Ovary (tissue), 9 donors: Measurements from ENCODE around the gene C9orf152. TPM values are rescaled to one million over a fixed set of nuclear protein-coding genes. Genes with fewer than 3 reads are reported as not detected.

Source experiments
- DNase-seq, 5 donors: peaks; one replicate each; pipeline ENCODE4 v3.0.0-alpha.2; 2019 to 2020
- H3K27ac ChIP-seq, 2 donors: fragments of 200-600 bp; one replicate each; pipeline versions ENCODE4 v1.5.1 to v1.8.0; 2019 to 2022
- H3K27me3 ChIP-seq: fragments of 200-600 bp; one replicate; pipeline ENCODE4 v1.8.0; 2022
- H3K36me3 ChIP-seq: fragments of 200-600 bp; sonication (generic); one replicate; pipeline ENCODE4 v1.5.1; 2019
- H3K4me1 ChIP-seq: one replicate; pipeline ENCODE4 v1.8.1; 2013; ENCODE audit warnings: mild to moderate bottlenecking, moderate library complexity; ENCODE audit not compliant: insufficient read depth
- H3K4me3 ChIP-seq: fragments of 200-600 bp; sonication (generic); one replicate; pipeline ENCODE4 v1.5.1; 2017
- H3K9me3 ChIP-seq, 2 donors: fragments of 200-600 bp in 1 of 2; sonication (generic) in 1 of 2; one replicate each; pipeline versions ENCODE4 v1.5.1 to v1.8.1; 2013 to 2019; ENCODE audit warnings: mild to moderate bottlenecking in 1 of 2, moderate library complexity in 1 of 2
- CTCF ChIP-seq, 3 donors: fragments of 450-650 bp in 2 of 3; fragments of 200-600 bp in 1 of 3; IDR thresholded peaks; one replicate each; pipeline versions ENCODE4 v1.5.1 to v1.8.0; 2016 to 2022; ENCODE audit warnings: antibody characterized with exemption in 3 of 3, mild to moderate bottlenecking in 1 of 3
- EP300 ChIP-seq: sonication (generic); formaldehyde crosslinking; IDR thresholded peaks from one replicate; pipeline ENCODE4 v1.6.1; 2017; ENCODE audit warnings: antibody characterized with exemption
- POLR2A ChIP-seq: fragments of 450-650 bp; IDR thresholded peaks from one replicate; pipeline ENCODE4 v1.6.1; 2017; ENCODE audit warnings: antibody characterized with exemption, mild to moderate bottlenecking, moderate library complexity
- WGBS, 3 donors: extraction: QIAGEN DNeasy Blood & Tissue Kit in 1 of 3; methylation state at CpG; one replicate each; pipeline versions ENCODE4 v1.1.5 to v1.1.7; 2013 to 2017; 5-methylcytosine and 5-hydroxymethylcytosine counted together
- intact Hi-C, 4 donors: fragments of 100-400 bp; cut with DNase I; formaldehyde crosslinking; loops; one replicate each; pipeline versions ENCODE4 v1.11.0 to v1.15.1; 2022 to 2023
- polyA plus RNA-seq, 2 donors: library from polyadenylated mRNA; stranded (reverse); fragments of 200-250 nt in 1 of 2; fragments of 350-450 nt in 1 of 2; fragmentation: Illumina TruSeq in 1 of 2; extraction: RNeasy Lipid Tissue Mini Kit (QIAGEN cat#74804) in 1 of 2; gene quantifications; one replicate each; pipeline ENCODE4 v1.2.3, GENCODE V29; 2013 to 2014
- total RNA-seq, 7 donors: library from RNA; depleted of rRNA in 2 of 7; stranded (reverse); fragments of >200 nt in 2 of 7; fragmentation: NEBNext Ultra II Directional in 3 of 7; extraction: Animal tissue kit (Norgen Biotek cat#: 25700) in 3 of 7; gene quantifications; one replicate each; pipeline versions ENCODE4 v1.1.0 to v1.2.4, GENCODE V29; 2016 to 2023
- donor health status: DM: no; HTN: no; CAD: no; lungs with moderate emphysema.
- donor health status: DM: no; HTN: no; CAD: no.
- donor health status: Bipolar disorder and iron deficiency.
- donor health status: DM: yes; HTN: yes; CAD: no.
- donor health status: DM: no; HTN: no; CAD: no.
- donor health status: DM: yes; HTN: yes; CAD: no.

Gene C9orf152
- total and polyA plus RNA-seq, 9 donors, result 0.07 to 0.34 (median 0.17) TPM; not detected in 4

GRCh38 chr9:110179734-110180133 is 28.2 kb downstream of the C9orf152 start:
- H3K9me3 ChIP-seq, result no peaks in the 10 kb centered on the region
- intact Hi-C loops, result loop anchor here in 1 of 4 donors (5.0 kb wide), 1 partner anchor 38 kb away; no protein-coding TSS in a partner anchor

GRCh38 chr9:110178281-110178680 is 29.7 kb downstream of the C9orf152 start:
- Histone ChIP-seq H3K27me3 (no peaks in the 10 kb centered on the region), H3K4me1 (no peaks in the 10 kb centered on the region), H3K27ac (no peak overlapping the region), H3K4me3 (no peak overlapping the region), H3K9me3 (no peaks in the 10 kb centered on the region), H3K36me3 (no peaks in the 10 kb centered on the region)
- DNase-seq, result no peak
- TF ChIP-seq EP300 (no peak), POLR2A (no peak), CTCF (IDR thresholded peaks at IDR 0.05) (no peak)
- WGBS, 3 donors, result 66 to 88% (median 70%) methylated on average over 1 of the region's 1 CpG
- intact Hi-C loops, result no loop called here

More at GRCh38 chr9:110179734-110180133, 28.2 kb downstream of the C9orf152 start:
- Histone ChIP-seq H3K4me1 (no peaks in the 10 kb centered on the region), H3K27ac (no peak overlapping the region), H3K36me3 (no peaks in the 10 kb centered on the region), H3K4me3 (no peak overlapping the region), H3K27me3 (no peaks in the 10 kb centered on the region)
- DNase-seq, result no peak
- 82 to 85% (median 83%) methylated on average over 4 of the region's 4 CpGs for WGBS, 3 donors
- TF ChIP-seq EP300 (no peak), CTCF (IDR thresholded peaks at IDR 0.05) (no peak), POLR2A (no peak)

GRCh38 chr9:110175275-110175968 is 32.5 kb downstream of the C9orf152 start:
- Histone ChIP-seq H3K27ac (no peak overlapping the region), H3K36me3 (no peaks in the 10 kb centered on the region), H3K27me3 (no peaks in the 10 kb centered on the region), H3K4me1 (no peaks in the 10 kb centered on the region), H3K9me3 (no peaks in the 10 kb centered on the region), H3K4me3 (no peak overlapping the region)
- DNase-seq, result no peak
- TF ChIP-seq CTCF (IDR thresholded peaks at IDR 0.05) (no peak), POLR2A (no peak), EP300 (no peak)
- intact Hi-C loops, result no loop called here
- 88 to 89% (median 89%) methylated on average over 4 of the region's 4 CpGs for WGBS, 3 donors

GRCh38 chr9:110173322-110173642 is 34.7 kb downstream of the C9orf152 start:
- 64 to 70% (median 70%) methylated on average over 7 of the region's 7 CpGs for WGBS, 3 donors
- Histone ChIP-seq H3K4me3 (no peak overlapping the region), H3K9me3 (no peaks in the 10 kb centered on the region), H3K4me1 (no peaks in the 10 kb centered on the region), H3K27ac (no peak overlapping the region), H3K27me3 (no peaks in the 10 kb centered on the region), H3K36me3 (no peaks in the 10 kb centered on the region)
- no peak for DNase-seq
- TF ChIP-seq CTCF (IDR thresholded peaks at IDR 0.05) (no peak), POLR2A (no peak), EP300 (no peak)
- intact Hi-C loops, result no loop called here
